TTC549 (cell line): Measurements from ENCODE around the gene BEGAIN.

Experiments
- FAIRE-seq: peaks from 2 replicates; lab custom pipeline; 2012; peaks lifted over from hg19 to GRCh38; lab: Jason Lieb, UNC

BEGAIN gene

GRCh38 chr14:100504372-100505078 lies 82.7 kb downstream of the BEGAIN start:
- no peak for FAIRE-seq

- no peak for FAIRE-seq
These were observed 84.0 kb downstream of the BEGAIN start for GRCh38 chr14:100503251-100503650.

- no peak for FAIRE-seq
These were observed 84.5 kb downstream of the BEGAIN start for GRCh38 chr14:100502622-100503220.

GRCh38 chr14:100500128-100500527 lies 87.1 kb downstream of the BEGAIN start:
- FAIRE-seq, result no peak

GRCh38 chr14:100498068-100498467 lies 89.1 kb downstream of the BEGAIN start:
- no peak for FAIRE-seq

- FAIRE-seq, result no peak
These were observed 91.3 kb downstream of the BEGAIN start for GRCh38 chr14:100495917-100496316.

- FAIRE-seq, result no peak
These were observed 92.6 kb downstream of the BEGAIN start for GRCh38 chr14:100494645-100495044.

- FAIRE-seq, result no peak
These were observed 97.0 kb downstream of the BEGAIN start for GRCh38 chr14:100490252-100490651.

GRCh38 chr14:100488057-100488456 lies 99.2 kb downstream of the BEGAIN start:
- no peak for FAIRE-seq

- FAIRE-seq, result no peak
These were observed 99.9 kb downstream of the BEGAIN start for GRCh38 chr14:100487304-100487703.
